GM23338 (cell line): ENCODE data around the gene POPDC3.

Experiments
- CTCF ChIP-seq, 2 experiments: fragments of 200-600 bp in 1 of 2; sonication (generic) in 1 of 2; conservative IDR thresholded peaks; 2 replicates each; pipeline versions ENCODE4 v1.5.1 to v1.6.1; 2016 to 2017; ENCODE audit warnings: antibody characterized with exemption in 2 of 2, low read depth in 2 of 2, mild to moderate bottlenecking in 2 of 2, moderate library complexity in 1 of 2
- ETS1 ChIP-seq: IDR thresholded peaks from 2 replicates; pipeline ENCODE4 v1.6.1; 2016; ENCODE audit warnings: antibody characterized with exemption
- EZH2 ChIP-seq: fragments of 200-600 bp; sonication (generic); IDR thresholded peaks from one replicate; pipeline ENCODE4 v1.8.0; 2017; ENCODE audit warnings: antibody characterized with exemption, mild to moderate bottlenecking, low read depth; ENCODE audit not compliant: unreplicated experiment
- EZH2phosphoT487 ChIP-seq: fragments of 200-600 bp; sonication (generic); IDR thresholded peaks from one replicate; pipeline ENCODE4 v1.8.1; 2018; ENCODE audit warnings: antibody characterized with exemption; ENCODE audit not compliant: unreplicated experiment
- JUNB ChIP-seq: IDR thresholded peaks from one replicate; pipeline ENCODE4 v1.6.1; 2016; ENCODE audit warnings: antibody characterized with exemption; ENCODE audit not compliant: unreplicated experiment
- POLR2AphosphoS5 ChIP-seq: IDR thresholded peaks from 2 replicates; pipeline ENCODE4 v1.6.1; 2016; ENCODE audit warnings: antibody characterized with exemption, low read depth
- REST ChIP-seq: IDR thresholded peaks from one replicate; pipeline ENCODE4 v1.6.1; 2018; ENCODE audit warnings: antibody characterized with exemption; ENCODE audit not compliant: unreplicated experiment
- ZNF114 ChIP-seq: fragments of 250-450 bp; sonication (Bioruptor Pico); IDR thresholded peaks from 2 replicates; pipeline ENCODE4 v1.5.0; 2020; ENCODE audit warnings: mild to moderate bottlenecking, moderate library complexity

GRCh38 chr6:105163183-105163582 lies 16.6 kb downstream of the POPDC3 start:
- TF ChIP-seq CTCF (conservative IDR thresholded peaks at IDR 0.05; ENCODE audit: low read depth in 2 of 2) (no peak), EZH2 (no peak), POLR2AphosphoS5 (no peak), ZNF114 (CRISPR knock-in tag) (no peak), JUNB (no peak), REST (no peak), EZH2phosphoT487 (no peak), ETS1 (no peak)
